Prostate gland (tissue), 2 donors: ENCODE data around the gene ZNF169. TPM values are rescaled to one million over a fixed set of nuclear protein-coding genes. Genes with fewer than 3 reads are reported as not detected.

Experiments used
- DNase-seq: peaks from one replicate; pipeline ENCODE4 v3.0.0-alpha.2; 2019; ENCODE audit warnings: low spot score
- H3K27ac ChIP-seq, 2 donors: fragments of 200-600 bp; sonication (generic); 2 replicates each; pipeline ENCODE4 v1.5.1; 2017 to 2019
- H3K27me3 ChIP-seq: fragments of 200-600 bp; sonication (generic); replicated peaks from 2 replicates; pipeline ENCODE4 v1.5.1; 2019; ENCODE audit not compliant: insufficient read depth
- H3K36me3 ChIP-seq, 2 donors: fragments of 200-600 bp; sonication (generic); 1 replicate in 1 of 2; 2 replicates in 1 of 2; pipeline versions ENCODE4 v1.5.1 to v1.8.1; 2017 to 2019
- H3K4me1 ChIP-seq: fragments of 200-600 bp; sonication (generic); replicated peaks from 2 replicates; pipeline ENCODE4 v1.5.1; 2019
- H3K4me3 ChIP-seq, 2 donors: fragments of 200-600 bp; sonication (generic); 2 replicates each; pipeline ENCODE4 v1.5.1; 2017 to 2019
- H3K9me3 ChIP-seq: fragments of 200-600 bp; sonication (generic); 2 replicates; pipeline ENCODE4 v1.5.1; 2017
- POLR2A ChIP-seq: fragments of 450-650 bp; IDR thresholded peaks from one replicate; pipeline ENCODE4 v1.6.1; 2016; ENCODE audit warnings: antibody characterized with exemption, mild to moderate bottlenecking
- POLR2AphosphoS5 ChIP-seq: sonication (generic); formaldehyde crosslinking; IDR thresholded peaks from one replicate; pipeline ENCODE4 v1.6.1; 2017; ENCODE audit warnings: antibody characterized with exemption
- WGBS: methylation state at CpG from one replicate; pipeline ENCODE4 v1.1.5; 2018; 5-methylcytosine and 5-hydroxymethylcytosine counted together
- intact Hi-C: fragments of 100-400 bp; cut with DNase I; formaldehyde crosslinking; loops from one replicate; pipeline ENCODE4 v1.14.2; 2022
- total RNA-seq, 2 donors: library from RNA; depleted of rRNA; stranded (reverse); fragments of >200 nt; gene quantifications; one replicate each; pipeline ENCODE4 v1.1.0, GENCODE V29; 2016
- TF ChIP-seq, protein P1 (sequence below), 4 experiments: fragments of 200-600 bp in 2 of 4; fragments of 450-650 bp in 2 of 4; sonication (generic) in 2 of 4; IDR thresholded peaks; 1 replicate in 3 of 4; 2 replicates in 1 of 4; pipeline ENCODE4 v1.5.1; 2016 to 2019; ENCODE audit warnings: antibody characterized with exemption in 4 of 4, mild to moderate bottlenecking in 2 of 4, moderate library complexity in 2 of 4

Gene ZNF169
- 10 to 100 TPM in 1 of 2 donors, 1 to 10 TPM in 1; 6.0 to 21.2 TPM for total RNA-seq

- Histone ChIP-seq H3K27ac (peak within 1 kb of the TSS; percentile 47 to 69), H3K9me3 (no peaks in the 10 kb centered on the region), H3K27me3 (no peaks in the 10 kb centered on the region), H3K4me1 (no peaks in the 10 kb centered on the region), H3K4me3 (peak within 1 kb of the TSS; percentile 62 to 67), H3K36me3 (no peaks in the 10 kb centered on the region)
- TF ChIP-seq POLR2AphosphoS5 (peak; percentile 91), POLR2A (no peak)
- TF ChIP-seq, protein P1, sequence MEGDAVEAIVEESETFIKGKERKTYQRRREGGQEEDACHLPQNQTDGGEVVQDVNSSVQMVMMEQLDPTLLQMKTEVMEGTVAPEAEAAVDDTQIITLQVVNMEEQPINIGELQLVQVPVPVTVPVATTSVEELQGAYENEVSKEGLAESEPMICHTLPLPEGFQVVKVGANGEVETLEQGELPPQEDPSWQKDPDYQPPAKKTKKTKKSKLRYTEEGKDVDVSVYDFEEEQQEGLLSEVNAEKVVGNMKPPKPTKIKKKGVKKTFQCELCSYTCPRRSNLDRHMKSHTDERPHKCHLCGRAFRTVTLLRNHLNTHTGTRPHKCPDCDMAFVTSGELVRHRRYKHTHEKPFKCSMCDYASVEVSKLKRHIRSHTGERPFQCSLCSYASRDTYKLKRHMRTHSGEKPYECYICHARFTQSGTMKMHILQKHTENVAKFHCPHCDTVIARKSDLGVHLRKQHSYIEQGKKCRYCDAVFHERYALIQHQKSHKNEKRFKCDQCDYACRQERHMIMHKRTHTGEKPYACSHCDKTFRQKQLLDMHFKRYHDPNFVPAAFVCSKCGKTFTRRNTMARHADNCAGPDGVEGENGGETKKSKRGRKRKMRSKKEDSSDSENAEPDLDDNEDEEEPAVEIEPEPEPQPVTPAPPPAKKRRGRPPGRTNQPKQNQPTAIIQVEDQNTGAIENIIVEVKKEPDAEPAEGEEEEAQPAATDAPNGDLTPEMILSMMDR (IDR thresholded peaks at IDR 0.05): peak in 1 of 4 experiments; percentile 27
- intact Hi-C loops: no loop called here
- WGBS: 2% methylated on average over 50 of the region's 50 CpGs
- DNase-seq: peak; percentile 88
Measured at GRCh38 chr9:94259077-94259862, at the start of gene ZNF169. ZNF169 (plus strand) TSS chr9:94259298; CDS start chr9:94278813, 19,515 bp downstream.

- no peaks in the 10 kb centered on the region for H3K27me3 ChIP-seq
- intact Hi-C loops: no loop called here
- no peak for TF ChIP-seq POLR2AphosphoS5
- TF ChIP-seq, protein P1 (IDR thresholded peaks at IDR 0.05): no peak
- no peaks in the 10 kb centered on the region for H3K4me1 ChIP-seq
- no peaks in the 10 kb centered on the region for H3K36me3 ChIP-seq
- DNase-seq: no peak
- no peak overlapping the region for H3K27ac ChIP-seq
- 74% methylated on average over 5 of the region's 5 CpGs for WGBS
- no peaks in the 10 kb centered on the region for H3K9me3 ChIP-seq
- no peak overlapping the region for H3K4me3 ChIP-seq
Measured at GRCh38 chr9:94210616-94211603, 48.2 kb upstream of the ZNF169 start.

GRCh38 chr9:94212091-94212490 is 47.0 kb upstream of the ZNF169 start:
- Histone ChIP-seq H3K36me3 (no peaks in the 10 kb centered on the region), H3K9me3 (no peaks in the 10 kb centered on the region), H3K4me1 (no peaks in the 10 kb centered on the region), H3K27me3 (no peaks in the 10 kb centered on the region), H3K4me3 (no peak overlapping the region), H3K27ac (no peak overlapping the region)
- DNase-seq: no peak
- 65% methylated on average over 1 of the region's 1 CpG for WGBS
- TF ChIP-seq, protein P1 (IDR thresholded peaks at IDR 0.05): no peak
- TF ChIP-seq POLR2AphosphoS5 (no peak), POLR2A (no peak)
- intact Hi-C loops: loop anchor here (2.0 kb wide), 1 partner anchor 531 kb away; no protein-coding TSS in a partner anchor

DNA sequence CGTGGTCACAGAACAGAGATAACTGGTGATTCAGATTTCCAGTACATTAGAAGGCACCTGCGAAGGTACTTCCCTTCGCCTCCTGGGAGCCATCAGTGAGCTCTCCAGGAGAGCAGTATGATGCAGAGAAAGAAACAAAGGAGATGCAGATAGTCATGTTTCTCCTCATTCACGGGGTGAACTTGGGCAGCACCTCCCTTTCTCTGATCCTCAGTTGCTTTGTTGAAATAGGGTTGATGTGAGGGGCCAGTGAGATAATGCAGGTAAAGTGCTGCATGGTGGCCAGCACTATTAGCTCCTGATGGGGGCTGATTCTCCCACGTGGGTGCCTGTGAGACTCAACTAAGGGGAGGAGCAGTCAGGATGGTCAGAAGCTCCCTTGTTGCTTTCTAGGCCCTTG is 46.6 kb upstream of the ZNF169 start:
- TF ChIP-seq, protein P1 (IDR thresholded peaks at IDR 0.05): no peak
- TF ChIP-seq POLR2AphosphoS5 (no peak), POLR2A (no peak)
- DNase-seq: no peak
- intact Hi-C loops: loop anchor here (2.0 kb wide), 1 partner anchor 532 kb away; no protein-coding TSS in a partner anchor
- no peak overlapping the region for H3K4me3 ChIP-seq
- no peaks in the 10 kb centered on the region for H3K4me1 ChIP-seq
- H3K9me3 ChIP-seq: no peaks in the 10 kb centered on the region
- no peaks in the 10 kb centered on the region for H3K36me3 ChIP-seq
- H3K27ac ChIP-seq: no peak overlapping the region
- WGBS: 72% methylated on average over 5 of the region's 5 CpGs
- H3K27me3 ChIP-seq: no peaks in the 10 kb centered on the region
